HG03558 (cell line): ENCODE results near the gene NCAPG2.

Source experiments
- ATAC-seq: cut with Tn5 transposase; IDR thresholded peaks from one replicate; pipeline ENCODE4 v1.9.1; 2021; ENCODE audit warnings: moderate number of reproducible peaks; ENCODE audit not compliant: unreplicated experiment; ENCODE audit errors: extremely low read depth

The NCAPG2 gene

GRCh38 chr7:158583143-158583542 is 121.5 kb downstream of the NCAPG2 start:
- no peak for ATAC-seq

GRCh38 chr7:158582089-158582456 is 122.5 kb downstream of the NCAPG2 start:
- ATAC-seq: no peak

GRCh38 chr7:158581440-158582088 is 123.0 kb downstream of the NCAPG2 start:
- no peak for ATAC-seq
